NCI-H2227 (cell line): ENCODE results near the gene GFRA1.

Experiments used
- DNase-seq: peaks from one replicate; lab custom pipeline; 2025; ENCODE audit not compliant: unreplicated experiment; lab: John Stamatoyannopoulos, UW

The GFRA1 gene

DNA sequence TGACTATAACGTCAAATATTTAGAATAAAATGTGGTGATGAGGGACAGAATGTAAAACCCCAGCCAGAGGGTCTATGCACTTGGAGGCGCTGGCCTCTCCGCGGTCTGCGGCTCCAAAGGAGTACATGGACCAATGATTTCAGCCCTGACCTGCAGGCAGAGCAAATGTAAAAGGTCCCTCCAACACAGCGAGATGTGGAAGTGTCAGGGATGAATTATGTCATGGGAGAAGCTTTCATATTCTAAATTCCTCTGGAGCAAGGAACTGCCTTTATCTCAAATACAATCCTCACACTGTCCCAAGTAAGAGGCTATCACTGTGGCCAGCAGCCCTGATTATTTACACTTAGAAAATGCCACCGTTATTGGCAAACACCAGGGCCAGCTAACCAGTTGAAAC, 139.4 kb downstream of the GFRA1 start:
- DNase-seq: no peak

DNA sequence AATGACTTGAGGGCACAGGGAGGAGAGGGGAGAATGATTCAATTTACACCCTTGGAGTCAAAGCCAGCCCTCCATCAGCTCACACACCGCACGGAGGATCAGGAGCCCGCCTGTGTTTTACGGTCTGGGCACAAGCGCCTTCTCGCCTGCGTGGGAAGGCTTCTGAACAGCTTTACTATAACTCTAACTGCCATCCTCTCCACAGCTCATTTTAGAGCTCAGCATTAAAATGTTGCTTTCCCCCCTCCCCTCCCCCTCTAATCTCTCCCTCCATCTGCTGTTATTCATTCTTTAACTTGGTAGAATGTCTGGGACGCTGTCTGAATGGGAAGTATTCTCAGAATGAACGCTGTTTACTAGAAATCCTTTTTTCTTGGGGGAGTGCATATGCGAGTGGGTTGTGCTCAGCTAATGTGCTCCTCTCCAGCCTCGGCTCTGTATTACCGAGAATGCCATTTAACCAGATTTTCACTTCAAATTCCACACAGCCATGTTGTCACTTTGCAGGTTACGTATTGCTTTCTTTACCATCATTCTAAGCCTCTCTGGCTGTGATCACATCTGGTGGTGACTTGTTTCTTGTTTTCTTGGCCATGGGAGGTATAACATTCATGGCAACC, 140.1 kb downstream of the GFRA1 start:
- DNase-seq: no peak

DNA sequence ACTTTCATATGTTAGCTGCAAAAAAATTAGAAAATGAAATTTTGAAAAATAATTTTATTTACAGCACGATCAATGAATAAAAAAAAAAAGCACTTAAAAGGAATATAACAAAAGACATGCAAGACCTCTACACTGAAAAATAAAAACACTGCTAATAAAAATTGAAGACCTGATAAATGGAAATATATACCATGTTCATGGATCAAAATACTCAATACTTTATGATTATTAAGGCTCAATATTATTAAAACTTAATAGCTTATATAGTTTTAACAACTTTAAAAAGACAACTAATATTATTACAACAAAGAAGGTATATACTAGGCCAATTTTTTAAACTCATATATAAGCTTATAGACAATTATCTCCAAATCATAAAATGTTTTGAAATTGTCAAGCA, 143.0 kb downstream of the GFRA1 start:
- no peak for DNase-seq

DNA sequence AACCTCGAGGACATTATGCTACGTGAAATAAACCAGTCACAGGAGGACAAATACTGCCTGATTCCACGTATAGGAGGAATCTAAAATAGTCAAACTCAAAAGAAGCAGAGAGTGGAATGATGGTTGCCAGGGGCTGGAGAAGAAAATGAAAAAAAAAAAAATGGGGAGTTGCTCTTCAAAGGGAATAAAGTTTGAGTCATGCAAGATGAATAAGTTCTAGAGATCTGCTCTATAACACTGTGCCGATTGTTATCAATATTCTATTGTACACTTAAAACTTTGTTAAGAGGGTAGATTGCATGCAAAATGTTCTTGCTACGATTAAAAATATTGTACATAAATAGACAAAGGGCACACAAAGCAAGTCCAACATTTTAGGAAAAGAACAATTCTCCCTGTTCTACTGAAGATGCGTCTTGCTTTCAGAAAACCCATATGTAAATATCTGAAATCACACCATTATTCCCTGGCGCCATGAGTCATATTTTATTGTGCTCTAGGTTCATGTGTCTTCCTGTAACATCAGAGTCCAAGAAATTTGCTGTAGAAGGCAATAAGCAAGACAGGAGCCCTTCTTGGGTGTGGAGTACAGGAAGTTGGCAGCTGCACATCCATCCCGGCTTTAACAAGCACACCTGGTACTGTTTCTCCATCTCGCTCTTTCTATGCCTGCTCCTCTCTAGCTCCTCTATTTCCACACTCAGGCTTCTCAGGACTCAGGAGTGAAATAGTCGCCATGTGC, 145.9 kb downstream of the GFRA1 start:
- DNase-seq: no peak

DNA sequence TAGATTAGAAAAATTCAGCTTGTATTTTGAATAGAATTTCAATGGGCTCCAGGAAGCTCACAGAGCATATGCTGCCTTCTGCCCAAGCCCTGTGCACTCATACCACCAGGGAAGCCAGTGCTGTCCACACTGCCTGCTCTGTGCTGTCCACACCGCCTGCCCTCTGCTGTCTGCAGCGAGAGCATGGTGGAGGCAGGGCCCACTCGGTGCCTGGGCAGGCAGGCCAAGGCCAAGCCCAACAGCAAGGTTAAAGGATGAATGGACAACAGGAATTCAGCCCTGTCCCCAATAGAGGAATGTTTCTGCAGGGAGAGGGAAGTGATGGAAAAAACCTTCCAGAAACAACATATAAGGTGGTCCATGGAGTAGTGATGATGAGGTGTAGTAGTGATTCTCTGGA, 146.8 kb downstream of the GFRA1 start:
- DNase-seq: no peak

DNA sequence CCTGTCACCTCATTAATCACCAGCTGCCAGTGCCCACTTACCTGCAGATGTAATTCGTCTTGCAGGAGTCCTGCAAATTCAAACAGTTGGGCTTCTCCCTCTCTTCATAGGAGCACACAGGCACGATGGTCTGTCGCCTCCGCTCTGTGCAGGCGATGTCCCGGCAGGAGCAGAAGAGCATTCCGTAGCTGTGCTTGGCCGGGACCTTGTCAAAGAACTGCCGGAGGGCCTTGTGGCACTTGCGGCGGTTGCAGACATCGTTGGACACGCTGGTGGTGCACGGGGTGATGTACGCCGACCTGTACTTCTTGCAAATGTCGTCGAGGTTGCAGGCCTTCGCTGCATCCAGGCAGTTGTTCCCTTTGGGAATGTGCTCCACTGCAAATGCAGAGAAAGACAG, 147.8 kb downstream of the GFRA1 start:
- no peak for DNase-seq

DNA sequence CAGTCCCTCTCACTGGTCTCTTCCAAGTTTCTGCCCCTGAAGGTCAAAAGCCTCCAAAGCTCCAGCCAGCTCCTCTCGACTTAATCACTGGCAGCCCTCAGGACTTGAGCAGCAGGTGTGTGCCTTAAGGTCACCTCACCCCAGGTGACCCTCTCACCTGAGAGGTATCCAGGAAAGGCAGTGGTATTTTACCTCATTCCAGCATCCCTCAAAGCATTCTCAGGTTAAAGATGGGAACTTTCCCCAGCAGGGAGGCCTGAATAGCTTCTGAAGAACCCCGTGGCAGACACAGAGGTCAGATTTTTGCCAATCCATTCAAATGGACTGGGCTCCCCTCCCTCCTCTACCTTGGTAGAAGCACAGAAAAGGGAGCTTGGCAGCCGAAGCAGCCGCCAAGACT, 148.2 kb downstream of the GFRA1 start:
- DNase-seq: no peak

DNA sequence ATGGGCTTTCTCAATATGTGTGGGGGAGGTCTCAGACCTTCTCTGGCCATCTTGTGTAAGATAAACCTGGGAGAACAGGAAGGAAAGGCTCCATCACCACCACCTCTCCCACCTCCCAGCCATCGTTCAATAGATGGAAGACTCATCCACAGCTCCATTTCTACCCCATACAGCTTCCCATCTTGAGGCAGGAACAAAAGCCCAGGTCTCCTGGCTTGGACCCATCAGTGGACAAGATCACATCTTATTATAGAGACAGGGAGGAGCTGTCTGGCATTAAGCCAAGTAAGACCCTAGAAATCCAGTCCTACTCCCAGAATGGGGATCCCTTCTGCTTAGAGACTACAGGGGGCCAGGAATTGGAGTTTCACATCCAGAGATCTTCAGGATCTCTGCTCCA, 150.3 kb downstream of the GFRA1 start:
- DNase-seq: no peak

DNA sequence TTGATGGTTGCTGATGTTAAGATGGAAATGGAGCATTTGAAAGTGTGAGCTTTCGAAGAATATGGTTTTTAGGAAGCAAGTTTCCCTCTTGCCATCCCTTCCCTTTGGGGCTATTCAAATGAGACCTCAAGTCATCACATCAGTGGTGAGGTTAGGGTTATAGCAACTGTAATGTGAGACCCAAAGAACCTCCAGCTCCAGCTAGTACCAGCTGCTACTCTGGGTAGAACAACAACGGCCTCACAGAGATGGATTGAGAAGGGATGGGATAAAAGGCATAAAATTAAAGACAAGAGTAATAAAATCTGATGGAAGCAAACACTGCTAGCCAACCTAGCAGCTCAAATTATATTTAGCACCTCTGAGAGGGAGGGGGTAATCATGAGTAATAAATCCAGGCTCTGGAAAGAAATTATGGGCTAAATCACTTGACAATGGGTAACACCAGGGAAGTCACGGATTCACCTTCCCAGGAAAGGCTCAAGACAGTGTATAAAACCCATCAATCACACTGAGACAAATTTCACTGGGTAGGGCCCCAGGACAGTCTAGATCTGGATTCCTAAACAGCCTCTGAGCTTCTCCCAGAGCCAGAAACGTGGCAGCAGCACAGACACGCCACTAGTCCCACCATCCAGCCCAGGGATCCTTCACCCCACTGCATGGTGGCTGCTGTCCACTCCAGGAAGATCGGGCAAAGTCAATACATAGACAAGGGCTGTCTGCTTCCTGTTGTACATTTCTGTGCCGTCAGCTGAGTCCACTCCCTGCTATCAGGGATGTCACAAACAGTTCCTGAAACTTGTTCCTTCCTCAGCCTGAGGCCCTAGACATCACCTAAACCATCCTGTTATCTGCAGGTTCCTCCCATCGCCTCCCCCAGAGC, 151.1 kb downstream of the GFRA1 start:
- DNase-seq: no peak

DNA sequence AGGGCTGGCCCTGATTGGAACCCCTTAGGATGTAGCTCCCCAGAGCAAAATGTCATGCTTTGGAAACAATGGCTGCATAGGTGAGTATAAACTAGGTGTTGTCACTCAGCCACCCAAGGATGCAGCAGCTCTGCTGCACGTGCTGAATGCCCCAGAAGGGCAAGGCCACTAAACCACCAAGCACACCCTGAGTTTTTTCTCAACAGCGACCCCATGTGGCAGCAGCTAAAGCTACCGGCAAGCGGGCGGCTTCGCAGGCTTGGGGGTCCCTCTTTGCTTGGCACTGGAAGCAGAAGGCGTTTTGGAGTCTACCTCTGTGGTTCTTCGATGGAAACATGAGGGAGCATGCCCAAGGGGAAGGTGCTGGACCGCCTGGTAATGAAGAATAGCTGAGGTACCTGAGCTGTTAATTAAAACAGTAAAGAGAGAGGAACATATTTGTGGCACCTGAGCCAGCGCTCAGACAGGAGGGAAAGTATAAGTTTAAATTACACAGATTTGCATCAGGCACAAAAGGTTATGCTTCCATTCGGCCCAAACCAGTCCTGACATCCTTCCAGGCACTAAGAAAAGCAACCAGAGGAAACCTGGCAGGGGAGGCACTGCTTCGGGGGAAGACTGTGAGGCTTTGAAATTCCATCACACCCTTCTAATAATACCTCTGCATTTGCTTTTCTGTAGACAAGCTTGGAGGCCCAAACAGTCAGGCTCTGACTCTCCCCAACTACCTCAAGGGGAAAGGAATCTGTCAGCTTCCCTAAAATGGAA, 152.1 kb downstream of the GFRA1 start:
- no peak for DNase-seq

DNA sequence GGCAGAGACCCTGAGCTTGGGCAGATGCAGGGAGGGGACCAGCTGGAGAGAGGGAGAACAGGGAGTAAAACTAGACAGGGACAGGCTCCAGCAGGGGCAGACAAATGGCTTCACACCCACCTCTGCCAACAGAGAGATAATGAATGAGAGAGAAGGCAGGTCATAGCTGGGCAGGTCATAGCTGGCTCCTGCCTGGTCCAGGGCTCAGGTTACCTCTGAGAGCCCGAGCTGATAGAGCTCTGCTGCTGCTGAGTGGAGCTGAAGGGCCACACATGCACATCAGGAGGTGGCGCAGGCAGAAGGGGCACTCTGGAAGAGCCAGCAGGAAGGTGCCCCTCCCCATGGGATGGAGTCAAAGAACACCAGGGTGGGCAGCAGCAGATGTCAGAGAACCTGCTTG, 154.2 kb downstream of the GFRA1 start:
- DNase-seq: no peak

DNA sequence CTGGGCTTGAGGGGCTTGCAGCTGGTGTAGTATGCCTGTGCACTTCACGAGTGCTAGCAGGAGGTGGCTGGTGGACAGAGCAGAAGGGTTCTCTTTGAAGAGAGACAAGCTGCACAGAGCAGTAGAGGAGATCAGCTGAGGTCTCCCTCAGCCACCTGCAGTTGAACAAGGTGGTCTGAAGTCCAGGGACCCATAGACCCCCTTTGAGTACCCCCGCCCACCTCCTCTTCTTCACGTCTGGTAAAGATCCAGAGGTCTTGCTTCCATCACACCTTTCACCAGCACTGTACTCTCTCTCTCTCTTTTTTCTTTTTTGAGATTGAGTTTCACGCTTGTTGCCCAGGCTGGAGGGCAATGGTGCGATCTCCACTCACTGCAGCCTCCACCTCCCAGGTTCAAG, 157.2 kb downstream of the GFRA1 start:
- DNase-seq: no peak

DNA sequence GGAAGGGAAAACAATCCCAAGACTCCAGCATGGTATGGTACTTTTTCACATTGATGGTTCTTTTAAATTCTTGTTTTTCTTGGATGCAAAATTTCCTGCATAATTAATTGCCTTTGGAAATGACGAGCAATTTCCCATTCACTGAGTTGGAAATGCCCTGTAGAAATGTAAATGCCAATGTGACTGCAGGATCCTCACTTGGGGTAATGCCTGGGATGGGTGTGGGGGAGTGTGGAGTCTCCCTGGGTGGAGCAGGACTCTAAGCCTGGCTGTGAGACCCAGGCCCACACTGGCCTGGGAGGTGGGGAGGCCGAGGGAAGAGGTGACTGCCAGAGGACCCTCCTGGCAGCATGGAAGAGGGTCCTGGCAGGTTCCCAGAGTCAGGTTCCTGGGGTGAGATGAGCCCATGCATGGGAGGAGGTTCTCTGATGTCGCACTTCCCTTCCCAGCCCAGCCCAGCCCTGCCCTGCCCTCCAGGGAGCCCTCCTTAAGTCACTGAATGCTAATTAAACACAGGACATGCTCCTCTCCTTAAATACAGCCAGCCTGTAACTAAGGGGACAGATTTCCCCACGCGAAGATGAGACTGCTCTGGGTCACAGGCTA, 157.9 kb downstream of the GFRA1 start:
- no peak for DNase-seq

DNA sequence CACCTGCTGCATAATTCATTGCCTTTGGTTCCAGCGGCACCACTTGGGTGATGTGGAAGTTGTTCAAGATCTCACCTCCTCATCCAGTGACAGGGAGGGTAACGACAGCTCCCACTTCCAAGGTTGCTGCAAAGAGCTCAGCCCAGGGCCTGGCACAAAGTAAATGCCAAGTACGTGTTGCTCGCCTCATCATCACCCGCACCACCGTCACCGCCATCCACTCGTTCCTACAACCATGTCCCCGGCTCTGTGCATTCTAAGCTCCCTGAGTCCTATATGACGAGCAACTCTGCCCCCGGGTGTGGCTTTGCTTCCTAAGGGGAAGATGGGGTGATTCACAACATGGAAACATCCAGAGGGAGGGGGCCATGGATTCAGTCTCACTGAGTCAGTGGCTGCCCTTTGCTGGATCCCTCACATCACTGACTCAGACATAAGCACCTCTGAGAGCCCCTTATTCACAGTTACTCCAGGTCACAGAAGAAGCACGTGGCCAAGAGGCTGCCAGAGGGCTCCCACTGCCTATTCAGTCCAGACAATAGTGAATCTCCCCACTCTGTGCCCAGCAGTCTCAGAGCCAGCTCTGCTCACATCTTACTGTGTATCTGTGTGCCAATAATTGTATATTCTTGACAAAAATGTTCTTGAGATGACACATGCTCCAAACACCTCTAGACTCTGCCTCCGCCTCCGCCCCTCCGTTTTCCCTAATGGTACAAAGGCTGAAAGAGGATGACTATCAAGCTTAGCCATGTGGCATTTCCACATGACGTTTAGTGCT, 159.1 kb downstream of the GFRA1 start:
- no peak for DNase-seq

DNA sequence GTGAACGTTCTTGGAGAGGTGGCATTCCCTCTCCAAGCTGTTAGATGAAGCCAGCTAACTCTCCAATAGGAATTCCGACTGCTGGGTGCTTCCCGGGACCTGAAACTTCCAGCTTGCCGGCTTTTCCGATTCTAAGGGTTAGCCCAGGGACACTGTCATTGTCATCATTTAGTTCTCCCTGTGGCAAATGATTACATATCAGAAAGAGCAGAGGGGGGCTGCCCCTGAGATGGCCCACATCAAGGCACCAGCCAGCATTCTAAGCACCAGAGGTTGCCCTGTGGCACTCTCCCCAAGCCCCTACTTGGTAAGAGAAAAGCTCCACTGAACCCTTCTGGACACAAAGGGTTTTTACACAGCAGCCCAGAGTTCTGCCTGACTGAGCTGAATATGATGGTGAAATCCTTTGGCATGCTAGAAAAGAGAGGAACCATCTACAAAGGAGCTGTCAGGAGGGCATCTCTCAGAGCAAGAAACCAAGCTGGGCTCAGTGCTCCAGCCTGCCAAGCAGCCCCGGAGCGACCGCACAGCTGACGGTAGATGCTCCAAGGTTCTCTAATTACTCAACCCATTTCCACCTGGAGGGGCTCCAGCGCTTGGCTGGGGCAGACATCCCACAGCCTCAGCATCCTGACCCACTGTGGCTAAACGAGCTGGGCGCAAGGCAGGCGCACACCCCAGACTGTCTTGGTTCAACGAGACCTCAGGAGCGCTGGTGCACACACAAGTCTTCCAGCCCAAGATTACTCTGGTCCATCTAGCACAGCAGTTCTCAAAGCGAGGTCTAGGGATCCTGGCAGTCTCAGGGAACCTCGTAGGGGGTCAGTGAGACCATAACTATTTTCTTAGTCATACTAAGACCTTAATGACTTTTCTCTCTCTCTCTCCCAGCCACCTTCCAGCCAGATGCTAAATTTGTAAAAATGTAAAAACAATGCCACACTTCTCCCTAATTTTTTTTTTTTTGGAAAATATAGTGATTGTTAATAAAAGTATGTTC, 160.5 kb downstream of the GFRA1 start:
- no peak for DNase-seq

DNA sequence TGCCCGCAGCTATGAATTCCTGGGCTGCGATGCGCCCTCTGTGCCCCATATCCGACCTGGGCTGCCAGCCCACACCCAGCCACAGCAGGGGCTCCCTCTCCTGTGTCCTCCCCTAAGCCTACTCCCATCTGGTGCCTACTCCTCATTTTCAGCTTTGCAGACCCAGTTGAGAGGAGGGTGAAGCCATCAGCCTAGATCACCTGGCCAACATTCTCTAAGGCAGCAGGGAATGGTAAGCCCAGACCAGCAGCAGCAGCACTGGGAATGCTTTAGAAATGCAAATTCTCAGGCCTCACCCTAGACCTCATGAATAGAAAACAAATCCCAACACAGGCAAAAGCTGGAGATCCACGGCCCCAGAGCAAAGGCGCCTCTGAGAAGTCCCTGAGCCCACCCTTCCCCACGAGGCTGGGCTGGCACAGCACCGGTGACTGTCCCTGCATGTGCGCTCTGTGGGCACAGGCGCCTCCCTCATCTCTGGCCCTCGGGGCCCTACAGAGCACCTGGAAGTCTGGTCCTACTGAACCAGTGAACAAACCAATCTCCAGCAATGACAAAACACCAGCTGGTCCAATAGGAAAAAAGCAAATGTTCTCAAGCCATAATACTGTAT, 161.4 kb downstream of the GFRA1 start:
- no peak for DNase-seq

DNA sequence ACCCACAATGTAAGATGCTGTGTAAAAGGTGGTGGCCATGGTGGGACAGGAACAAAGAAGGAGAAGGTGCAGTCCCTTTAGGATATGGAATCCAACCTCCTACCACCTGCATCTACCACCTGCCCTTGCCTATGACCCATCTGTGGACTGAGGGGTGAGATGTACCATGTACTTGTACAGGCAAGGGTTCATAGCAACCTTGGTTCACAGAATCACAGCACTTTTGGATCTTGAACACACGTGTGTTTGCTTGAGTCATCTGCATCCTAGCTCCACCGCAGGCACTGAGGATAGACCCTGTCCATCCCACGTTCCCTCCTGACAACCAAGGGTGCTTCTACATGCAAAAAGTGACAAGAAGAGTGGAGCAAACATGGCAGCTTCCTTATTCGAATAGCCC, 162.3 kb downstream of the GFRA1 start:
- no peak for DNase-seq

DNA sequence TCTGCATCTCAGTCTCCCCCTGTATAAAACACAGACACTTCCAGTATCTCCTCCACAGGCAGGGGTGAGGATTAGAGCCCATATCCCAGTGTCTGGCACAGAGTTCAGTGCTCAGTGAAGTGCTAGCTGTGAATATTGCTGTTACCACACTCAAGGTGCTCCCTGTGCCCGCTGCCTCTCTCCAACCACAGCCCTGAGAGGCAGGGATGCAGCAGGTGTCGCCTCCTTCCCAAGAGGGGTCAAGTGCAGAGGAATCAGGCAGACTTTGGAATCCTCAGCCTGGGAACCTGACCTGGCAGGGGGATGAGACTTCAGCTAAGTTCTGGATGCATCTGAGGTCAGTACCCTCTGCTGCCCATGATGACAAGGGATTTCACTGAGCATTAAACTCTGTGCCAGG, 163.1 kb downstream of the GFRA1 start:
- no peak for DNase-seq
